Measurements from ENCODE around the gene ERFE.
A peak's percentile ranks its signal among the peaks of the same experiment; 100 is the strongest.
"Not testable (repeated sequence)": the region's sequence is repeated elsewhere in the genome, so short reads cannot be mapped to it uniquely, and the experiment has no call there.

Gene ERFE, protein sequence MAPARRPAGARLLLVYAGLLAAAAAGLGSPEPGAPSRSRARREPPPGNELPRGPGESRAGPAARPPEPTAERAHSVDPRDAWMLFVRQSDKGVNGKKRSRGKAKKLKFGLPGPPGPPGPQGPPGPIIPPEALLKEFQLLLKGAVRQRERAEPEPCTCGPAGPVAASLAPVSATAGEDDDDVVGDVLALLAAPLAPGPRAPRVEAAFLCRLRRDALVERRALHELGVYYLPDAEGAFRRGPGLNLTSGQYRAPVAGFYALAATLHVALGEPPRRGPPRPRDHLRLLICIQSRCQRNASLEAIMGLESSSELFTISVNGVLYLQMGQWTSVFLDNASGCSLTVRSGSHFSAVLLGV

DNA sequence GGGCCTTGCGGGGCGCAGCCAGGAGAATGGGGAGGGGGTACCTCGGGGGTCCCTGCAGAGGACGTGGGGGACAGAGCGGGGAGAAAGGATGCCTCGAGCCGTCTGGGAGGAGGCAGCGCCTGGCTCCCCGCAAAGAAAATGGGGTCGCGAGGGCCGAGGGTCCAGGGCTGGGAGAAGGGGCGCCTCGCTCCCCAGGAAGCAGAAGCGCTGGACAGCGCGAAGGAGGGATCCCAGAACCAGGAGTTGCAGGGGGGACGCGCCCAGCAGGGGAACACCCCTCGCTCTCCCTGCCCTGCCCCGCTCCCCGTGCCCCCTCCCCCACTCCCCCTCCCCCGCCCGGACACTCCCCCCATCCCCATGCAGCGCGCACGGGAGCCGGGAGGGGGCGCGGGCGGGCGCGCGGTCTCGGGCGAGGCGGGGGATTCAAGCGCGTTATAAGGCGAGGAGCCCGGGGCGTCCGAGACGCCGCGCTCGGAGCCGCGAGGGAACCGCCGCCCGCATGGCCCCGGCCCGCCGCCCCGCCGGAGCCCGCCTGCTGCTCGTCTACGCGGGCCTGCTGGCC, at the start of gene ERFE:
Gene ERFE (plus strand): TSS at position 462 of the 562 bp plus-strand sequence. CDS start 38 bp downstream, at position 500.
- DNase-seq = peak; percentile 81

DNA sequence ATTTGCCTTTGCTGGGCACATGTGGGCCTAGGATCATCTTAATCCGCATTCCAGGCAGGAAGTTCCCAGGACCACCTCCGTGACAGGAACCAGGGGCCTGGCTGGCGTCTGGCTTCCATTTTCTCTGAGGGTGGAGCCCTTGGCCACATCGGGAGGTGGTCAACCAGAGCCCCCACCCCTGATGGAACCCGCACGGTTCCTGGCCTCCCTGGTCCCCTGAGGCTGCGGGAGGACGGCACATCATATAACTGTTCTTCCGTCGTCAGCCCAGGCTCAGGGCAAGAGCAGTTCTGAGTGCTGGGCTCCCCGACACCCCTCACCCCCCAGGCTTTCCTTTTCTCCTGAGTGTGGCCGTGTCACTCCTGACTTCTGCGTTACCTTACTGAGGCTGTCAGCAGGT, 45.2 kb upstream of the ERFE start:
- DNase-seq = no peak

DNA sequence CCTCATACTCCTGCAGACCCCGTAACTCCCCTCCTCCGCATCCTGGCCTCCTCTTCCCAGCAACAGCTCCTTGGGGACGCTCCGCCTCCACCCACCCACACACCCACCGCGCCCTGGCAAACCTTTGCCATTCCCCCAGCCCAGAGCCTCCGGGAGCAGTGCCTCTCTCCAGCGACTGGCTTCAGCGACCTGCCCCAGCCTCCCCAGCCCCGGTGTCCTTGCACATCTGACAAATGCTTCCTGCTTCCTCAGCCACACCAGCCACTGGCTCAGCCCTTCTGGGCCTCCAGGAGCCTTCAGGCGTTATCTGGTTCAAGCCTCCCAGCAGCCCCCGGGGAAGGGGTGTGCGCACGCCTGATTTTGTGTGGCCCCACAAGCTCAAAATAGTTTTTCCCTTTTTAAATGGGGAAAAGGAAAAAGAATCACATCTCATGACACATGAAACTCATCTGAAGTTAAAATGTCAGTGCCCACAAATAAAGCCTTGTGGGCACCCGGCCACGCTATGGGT, 44.4 kb upstream of the ERFE start:
- no peak for DNase-seq

DNA sequence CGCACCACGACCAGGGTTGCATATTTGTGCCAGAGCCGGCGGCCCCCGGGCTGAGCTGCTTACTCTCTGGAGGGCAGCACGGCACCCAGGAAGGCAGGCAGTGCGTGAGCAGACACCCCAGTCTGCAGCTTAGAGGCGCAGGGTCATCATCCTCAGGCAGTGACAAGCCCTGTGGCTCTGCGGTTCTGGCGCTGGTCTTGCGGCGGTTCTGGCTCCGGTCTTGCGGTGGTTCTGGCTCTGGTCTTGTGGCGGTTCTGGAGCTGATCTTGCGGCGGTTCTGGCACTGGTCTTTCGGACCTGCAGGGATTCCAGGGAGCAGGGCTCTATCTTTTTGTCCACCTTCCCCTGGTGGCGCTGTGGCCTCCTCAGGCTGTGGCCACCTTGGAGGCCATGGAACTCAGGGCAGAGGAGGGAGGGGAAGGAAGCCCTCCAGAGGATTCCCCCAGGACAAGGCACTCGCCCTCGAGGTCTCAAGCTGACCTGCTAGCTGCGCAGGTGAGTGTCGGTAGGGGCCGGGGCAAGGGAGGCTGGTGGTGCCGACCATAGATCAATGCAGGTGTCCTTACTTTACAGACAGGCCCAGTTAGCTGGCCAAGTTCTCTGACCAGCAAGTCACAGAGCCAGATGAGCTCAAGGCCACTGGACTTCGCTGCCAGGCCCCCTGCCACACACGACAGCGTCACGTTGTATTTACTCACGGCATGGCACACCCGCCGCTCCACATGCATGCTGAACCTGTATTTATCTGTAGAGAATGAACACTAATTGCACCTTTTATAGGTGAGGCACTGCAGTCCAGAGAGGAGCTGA, 43.7 kb upstream of the ERFE start:
- no peak for DNase-seq

DNA sequence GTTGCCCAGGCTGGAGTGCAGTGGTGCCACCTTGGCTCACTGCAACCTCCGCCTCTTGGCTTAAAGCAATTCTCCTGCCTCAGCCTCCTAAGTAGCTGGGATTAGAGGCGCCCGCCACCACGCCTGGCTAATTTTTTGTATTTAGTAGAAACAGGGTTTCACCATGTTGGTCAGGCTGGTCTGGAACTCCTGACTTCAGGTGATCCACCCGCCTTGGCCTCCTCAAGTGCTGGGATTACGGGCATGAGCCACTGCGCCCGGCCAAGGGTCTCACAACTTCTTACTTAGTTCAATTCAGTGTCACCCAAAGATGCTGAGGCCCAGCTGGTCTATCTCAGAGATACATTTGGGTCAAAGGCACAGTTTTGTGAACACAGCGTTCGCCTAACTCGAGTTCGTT, 43.1 kb upstream of the ERFE start:
- DNase-seq = not testable (repeated sequence)

DNA sequence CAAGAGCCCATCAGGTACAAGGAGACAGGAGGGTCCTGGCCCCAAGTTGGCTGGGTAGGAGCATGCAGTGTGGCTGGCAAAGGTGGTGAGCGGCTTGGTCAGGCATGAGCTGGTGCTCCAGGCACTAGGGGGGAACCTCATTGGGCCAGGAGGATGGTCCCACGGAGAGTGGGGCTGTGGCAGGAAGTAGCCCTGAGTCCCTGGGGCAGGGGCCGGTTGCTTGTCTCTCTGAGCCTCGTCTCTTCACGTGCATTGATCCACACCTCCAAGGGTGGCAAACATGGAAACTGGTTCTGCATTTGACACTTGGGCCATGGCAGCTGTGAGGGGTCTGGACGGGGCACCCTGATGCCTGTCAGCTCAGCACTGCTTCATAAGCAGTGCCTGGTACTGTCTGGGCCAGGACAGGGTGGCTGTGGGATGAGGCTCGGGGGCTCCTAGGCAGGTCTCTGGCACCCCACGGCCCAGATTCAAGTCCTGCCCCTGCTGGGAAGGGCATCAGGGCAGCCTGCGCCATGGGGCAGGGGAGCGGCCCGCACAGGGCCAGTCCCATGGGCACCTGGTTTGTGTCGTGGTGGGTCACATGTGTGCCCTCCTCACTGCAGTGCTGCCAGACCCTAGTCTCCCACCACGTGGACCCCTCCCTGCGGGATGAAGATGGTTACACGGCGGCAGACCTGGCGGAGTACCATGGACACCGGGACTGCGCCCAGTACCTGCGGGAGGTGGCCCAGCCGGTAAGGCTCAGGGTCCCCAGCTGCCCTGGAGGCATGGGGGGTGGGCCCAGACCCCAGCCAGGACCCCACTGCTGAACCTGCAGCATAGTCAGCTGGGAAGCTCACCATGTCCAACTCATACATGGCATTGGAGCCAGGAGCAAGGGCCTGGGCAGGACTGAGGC, 42.2 kb upstream of the ERFE start:
- DNase-seq = no peak

DNA sequence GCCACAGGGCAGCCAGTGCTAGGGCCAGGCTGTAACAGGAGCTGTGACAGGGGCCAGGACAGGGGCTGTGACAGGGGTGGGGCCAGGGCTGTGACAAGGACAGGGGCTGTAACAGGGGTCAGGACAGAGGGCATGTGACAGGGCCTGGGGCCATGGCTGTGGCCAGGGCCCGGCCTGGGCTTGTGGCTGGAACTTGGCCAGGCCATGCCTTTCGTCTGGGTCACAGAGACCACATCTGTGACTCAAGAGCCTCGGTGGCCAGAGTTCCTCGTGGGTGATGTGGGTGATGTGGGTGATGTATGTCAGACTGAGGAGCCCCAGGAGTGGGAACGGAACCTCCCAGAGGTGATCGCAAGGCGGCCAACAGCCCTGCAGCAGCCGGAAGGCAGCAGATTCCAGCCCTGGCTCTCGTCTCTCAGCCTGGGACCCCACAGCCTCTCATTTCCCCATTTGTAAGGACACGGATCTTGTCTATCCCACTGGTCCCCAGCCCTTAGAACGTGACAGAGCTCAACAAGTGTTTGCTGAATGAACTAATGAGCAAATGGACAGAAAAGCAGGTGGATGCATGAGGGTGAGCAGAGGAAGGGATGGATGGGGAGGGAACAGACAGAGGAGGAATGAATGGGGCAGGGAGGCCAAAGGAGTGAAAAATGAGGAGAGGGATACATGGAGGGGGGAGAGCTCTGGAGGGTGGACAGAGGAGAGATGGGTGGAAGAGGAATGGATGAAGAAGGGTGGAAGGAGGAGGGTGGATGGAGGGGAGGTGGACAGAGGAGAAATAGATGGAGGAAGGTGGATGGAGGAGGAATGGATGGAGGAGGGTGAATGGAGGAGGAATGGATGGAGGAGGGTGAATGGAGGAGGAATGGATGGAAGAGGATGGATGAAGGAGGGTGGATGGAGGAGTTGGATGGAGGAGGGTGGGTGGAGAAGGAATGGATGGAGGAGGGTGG, 41.3 kb upstream of the ERFE start:
- no peak for DNase-seq

DNA sequence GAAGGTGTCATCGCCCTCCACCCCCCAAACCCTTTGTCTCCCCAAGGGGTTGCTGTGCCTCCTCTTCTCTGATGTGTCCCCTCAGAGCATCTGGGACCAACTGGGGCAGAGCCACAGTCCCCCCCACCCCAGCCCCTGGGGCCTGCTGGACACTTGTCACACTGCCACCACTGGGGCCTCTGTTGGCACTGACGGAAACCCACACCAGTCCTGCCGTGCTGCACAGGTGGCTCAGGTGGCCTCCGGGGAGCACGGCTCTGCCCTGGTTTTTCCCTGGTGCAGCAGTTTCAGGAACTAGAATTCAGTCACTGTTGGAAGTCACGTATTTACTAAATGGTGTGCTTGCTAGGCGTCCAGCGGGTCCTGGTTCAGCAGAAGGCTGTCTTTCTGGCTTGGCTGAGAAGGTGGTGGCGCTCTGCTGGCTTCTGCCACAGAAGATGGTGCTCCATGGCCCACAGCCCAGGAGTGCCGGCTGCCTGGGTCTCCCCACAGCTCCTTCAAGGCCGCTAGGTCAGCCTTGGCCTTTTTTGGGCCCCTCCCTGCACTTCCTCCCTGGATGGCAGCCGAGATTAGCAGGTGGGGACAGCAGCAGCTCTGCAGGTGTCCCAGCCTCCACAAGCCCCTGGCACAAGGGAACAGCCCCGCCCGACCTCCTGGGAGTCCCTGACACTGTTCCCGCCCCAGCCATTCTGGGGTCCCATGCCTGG, 38.9 kb upstream of the ERFE start:
- DNase-seq = peak; percentile 54

DNA sequence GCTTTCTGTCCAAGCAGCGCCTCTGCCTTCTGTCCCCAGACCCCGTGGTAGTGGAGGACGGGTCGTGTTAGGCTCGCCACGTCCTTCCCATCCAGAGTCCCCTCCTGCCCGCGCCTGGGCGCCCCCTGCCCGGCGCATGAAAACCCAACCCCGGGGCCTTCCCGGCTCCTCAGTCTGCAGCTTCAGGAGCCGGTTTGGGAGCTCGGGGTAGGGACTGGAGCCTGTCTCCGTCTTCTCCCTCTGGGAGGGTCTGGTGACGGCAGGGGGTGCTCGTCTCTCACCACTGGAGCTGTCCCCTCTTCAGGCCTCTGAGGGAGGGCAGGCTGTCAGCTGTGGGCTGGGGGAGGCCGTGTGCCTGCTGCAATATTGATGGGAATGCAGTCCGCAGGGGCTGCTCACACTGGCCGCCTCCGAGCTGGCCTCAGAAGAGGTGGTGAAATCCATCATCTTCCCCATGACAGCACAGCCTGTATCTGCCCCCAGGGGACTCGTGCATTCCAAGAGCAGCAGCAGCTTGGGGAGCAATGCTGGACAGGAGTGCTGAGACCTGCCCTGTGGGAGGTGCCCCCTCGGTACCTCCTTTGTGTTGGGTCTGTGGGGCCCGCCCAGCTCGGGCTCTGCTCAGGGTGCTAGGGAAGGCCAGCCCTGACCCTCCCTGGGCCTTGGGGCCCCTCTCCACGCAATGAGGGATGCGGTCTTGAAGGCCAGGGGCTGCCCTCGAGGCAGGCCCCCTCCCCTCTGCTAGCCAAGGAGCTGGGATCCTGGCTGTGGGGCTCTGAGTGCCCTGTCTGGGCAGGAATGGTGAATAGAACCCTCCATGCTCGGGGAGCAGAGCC, 38.1 kb upstream of the ERFE start:
- no peak for DNase-seq

DNA sequence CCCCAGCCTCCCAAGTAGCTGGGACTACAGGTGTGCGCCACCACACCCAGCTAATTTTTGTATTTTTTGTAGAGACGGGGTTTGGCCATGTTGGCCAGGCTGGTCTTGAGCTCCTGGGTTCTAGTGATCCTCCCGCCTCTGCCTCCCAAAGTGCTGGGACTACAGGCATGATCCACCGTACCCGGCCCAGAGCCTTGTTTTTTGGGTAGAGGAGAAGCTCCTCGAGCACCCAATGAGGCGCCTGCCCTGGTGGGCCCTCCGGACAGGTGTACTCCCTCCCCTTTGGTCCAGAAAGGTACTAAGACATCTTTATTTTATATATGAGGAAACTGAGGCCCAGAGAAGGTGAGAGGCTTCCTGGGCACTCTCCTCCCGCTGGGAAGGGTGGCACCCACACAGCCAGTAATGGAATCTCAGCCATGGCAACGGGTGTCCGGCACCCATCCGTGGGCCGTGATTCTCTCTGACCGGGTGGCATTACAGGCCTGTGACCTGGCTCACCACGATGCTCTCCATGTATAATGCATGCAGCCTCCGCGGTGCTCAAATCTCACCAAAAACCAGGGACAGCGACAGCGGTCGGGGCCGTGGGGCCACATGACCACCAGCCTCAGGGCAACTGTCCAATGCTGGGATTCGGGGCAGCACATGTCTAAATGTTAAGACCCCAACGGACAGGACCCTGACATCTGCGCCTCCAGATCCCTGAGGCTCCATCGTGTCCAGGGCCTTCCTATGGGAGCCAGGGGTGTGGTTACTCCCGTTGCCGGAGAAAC, 37.1 kb upstream of the ERFE start:
- DNase-seq = no peak

DNA sequence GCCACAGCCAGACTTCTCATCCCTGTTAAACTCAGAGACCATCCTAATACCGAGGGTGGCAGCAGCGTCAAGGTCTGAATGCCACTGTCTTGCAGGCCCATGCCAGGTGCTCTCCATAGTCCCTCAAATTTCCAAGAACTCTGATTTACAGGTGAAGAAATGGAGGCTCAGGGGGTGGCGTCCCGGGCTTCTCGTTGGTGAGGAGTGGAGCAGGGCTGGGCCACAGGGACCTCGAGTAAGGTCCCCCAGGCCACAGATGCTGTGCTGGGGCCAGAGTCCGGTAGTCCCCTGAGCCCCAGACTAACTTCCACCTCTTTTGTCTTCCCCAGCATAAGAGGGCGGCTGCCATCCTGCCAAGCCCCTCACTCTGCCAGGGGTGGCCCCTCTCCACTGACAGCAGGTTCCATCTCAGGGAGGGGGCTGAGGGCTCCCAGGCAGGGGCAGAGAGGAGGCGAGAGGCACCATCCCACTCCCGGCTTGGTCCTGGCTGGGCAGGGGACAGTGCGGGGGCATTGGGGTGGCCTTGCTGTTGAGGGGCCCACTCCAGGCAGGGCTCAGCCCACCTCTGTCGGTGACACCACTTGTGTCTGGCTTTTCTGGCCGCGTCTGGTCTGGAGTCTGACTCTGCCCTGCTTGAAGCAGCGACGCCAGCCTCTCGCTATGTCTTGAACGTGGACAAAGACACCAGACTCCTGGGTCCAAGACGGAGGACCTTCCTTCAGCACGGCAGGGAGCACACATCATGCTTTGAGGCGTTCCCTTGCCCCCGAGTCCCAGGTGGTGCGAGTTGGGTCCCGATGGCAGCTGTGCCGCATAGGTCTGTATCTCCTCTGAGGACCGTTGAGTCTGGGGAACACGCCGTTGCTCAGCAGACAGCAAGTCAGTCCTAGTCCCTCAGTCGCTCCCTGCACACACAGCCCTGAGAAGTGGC, 36.2 kb upstream of the ERFE start:
- no peak for DNase-seq

DNA sequence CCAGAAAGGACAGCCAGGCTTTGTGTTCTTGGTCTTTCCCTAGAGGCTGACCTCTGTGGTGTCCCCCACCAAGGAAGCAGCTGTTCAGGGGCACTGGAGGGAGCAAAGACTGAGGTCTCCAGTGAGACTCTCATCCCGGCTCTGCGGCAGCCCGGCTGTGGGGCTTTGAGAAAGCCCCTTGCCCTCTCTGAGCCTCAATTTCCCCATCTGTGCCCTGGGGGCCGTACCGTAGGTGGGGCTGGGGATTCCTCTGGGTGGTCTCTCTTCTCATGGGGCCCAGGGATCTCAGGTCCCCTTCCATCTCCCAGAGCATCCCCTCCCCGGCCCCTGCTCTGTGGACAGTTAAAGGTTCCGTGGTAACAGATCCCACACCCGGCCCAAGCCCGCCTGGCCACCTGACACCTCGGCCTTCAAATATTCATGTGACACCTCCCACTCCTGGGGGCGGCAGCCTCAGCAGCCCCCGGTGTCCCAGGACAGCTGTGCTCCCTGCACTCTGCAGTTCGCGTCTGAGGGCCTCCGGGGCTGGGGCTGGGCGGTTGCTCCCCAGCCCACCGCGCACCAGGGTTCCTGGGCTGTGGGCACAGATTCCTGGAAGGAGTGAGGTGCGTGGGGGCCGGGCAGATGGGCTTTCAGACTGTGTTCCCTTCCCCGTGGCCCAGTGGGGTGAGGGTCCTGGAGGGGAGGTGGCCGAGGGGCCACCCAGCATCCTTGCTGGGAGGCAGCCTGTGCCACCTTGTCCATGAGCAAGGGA, 35.4 kb upstream of the ERFE start:
- DNase-seq = no peak

DNA sequence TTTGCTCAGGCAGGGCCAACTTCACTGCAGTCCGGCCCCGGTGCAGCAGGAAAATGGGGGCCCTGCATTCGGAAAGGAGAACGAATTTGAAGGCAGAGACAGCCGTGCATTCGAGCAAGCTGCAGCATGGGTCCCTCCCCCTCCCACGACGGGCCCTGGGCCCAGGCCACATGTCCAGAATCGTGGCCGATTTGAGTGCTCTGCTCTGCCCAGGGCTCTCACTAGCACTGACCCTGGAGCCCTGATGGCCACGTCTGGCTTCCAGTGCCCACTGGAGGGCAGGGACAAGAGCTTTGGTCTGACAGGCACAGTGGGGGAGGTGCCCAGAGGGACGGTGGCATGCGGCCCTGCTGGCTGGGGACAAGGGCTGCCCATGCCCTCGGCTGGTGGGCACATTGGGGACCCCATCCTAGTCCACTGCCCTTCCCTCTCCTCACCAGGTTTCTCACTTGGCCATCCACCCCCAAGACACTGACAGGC, 34.7 kb upstream of the ERFE start:
- no peak for DNase-seq

DNA sequence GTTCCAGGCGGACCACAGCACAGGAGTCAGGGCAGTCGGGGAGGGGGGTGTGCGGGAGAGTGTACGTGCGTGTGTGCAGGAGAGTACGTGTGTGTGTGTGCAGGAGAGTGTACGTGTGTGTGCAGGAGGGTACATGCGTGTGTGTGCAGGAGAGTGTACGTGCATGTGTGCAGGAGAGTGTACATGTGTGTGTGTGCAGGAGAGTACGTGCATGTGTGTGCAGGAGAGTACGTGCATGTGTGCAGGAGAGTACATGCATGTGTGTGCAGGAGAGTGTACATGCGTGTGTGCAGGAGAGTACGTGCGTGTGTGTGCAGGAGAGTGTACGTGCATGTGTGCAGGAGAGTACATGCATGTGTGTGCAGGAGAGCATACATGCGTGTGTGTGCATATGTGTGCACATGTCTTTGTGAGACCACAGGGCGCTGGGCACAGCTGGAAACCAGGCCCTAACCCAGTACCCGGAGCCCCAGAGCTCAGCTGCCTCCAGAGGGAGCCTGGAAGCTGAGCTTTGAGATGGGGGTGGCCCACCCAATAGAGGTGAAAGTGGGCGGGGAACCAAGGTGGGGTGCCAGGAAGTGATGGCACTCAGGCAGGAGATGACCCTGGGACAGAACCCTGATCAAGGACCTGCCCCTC, 34.2 kb upstream of the ERFE start:
- no peak for DNase-seq

DNA sequence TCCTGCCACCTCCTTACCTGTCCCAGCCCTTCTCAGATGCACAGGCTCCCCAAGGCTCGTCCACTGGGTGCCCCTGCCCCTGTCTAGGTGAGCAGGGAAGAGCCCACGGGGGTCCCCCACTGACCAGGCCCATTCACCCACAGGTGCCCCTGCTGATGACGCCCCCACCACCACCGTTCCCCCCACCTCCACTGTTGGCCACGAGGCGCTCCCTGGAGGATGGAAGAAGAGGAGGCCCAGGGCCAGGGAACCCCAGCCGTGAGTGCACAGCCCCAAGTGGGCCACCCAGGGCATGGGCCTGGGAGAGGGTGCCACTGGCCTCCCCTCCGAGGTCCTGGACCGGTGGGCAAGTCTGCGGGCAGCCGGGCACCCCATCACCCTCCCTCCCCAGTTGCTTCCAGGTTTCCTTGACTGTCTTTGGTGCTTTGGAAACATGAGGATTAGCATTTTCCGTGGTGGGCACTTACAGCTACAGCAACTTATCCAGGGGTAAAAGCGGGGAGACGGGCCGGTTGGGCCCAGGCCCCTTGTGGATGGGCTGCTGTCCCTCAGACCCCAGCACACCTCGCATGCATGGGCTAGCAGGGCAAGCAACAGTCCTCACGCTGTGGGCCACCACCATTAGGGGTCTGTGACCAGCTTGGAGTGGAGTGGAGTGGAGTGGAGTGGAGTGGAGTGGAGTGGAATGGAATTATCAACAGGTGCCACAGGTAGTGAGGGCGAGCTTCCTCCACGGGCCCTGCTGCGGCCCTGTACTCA, 33.5 kb upstream of the ERFE start:
- peak; percentile 32 for DNase-seq

DNA sequence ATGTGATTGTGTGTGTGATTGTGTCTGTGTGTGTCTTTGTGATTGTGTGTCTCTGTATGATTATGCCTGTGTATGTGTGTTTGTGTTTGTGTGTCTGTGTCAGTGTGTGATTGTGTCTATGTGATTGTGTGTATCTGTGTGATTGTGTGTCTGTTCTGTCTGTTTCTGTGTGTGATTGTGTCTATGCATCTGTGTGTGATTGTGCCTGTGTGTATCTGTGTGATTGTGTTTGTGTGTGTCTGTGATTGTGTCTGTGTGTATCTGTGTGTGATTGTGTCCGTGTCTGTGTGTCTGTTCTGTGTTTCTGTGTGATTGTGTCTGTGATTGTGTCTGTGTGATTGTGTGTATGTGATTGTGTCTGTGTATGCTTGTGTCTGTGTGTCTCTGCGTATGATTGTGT, 32.4 kb upstream of the ERFE start:
- no peak for DNase-seq
